NCI-H1436 treated with DMSO at 0.1 percent for 48 hours (cell line): ENCODE measurements around the gene TNNT2.

Source experiments
- DNase-seq: peaks from one replicate; lab custom pipeline; 2025; lab: John Stamatoyannopoulos, UW

TNNT2 gene

DNA sequence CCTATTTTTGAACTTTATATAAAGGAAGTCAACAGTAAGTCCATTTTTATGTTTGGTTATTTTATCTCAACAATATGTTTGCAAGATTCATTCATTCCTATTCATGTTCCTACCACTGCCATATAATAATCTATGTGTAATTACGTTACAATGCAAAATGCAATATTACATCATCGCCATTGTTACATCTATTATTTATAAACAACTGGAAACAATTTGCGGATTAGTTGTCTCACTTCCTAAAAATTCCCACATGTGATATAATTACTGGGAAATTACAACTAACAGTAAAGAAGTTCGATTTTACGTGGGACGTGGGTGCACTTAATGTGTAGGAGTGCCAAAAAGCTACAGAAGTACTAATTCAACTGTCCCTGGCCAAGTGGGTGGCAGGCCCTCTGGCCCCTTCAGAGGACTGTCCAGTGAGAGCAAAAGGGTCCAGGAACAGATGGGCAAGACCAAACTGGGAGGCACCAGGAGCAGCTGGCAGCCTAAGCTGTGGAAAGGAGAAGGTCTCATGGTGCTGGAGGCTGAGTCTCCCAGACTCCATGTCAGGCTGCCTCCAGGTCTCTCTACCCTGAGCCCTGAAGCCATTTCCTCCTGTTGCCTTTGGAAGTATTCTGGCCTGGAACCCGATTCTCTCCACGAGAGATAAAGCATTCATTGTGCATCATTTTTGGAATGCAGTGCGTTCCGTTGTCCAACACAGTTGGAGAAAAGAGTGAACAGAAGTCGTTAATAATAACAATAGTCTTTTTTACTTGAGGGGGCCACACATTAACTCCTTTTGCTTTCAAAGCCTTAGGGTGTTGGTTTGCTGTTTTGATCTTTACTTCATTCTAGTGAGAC lies 42.9 kb downstream of the TNNT2 start:
- no peak for DNase-seq

GRCh38 chr1:201332616-201333335 lies 44.7 kb downstream of the TNNT2 start:
- DNase-seq: no peak

DNA sequence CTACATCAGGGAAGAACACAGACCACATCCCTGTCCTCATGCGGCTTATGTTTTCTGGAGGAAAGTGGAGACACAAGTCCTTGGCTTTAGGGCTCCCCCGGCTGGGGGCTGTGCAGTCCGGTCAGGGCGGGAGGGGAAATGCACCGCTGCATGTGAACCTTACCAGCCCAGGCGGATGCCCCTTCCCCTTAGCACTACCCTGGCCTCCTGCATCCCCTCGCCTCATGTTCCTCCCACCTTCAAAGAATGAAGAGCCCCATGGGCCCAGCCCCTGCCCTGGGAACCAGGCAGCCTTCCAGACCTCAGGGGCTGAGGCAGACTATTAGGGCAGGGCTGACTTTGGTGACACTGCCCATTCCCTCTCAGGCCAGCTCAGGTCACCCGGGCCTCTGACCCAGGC lies 45.5 kb downstream of the TNNT2 start:
- DNase-seq: no peak

DNA sequence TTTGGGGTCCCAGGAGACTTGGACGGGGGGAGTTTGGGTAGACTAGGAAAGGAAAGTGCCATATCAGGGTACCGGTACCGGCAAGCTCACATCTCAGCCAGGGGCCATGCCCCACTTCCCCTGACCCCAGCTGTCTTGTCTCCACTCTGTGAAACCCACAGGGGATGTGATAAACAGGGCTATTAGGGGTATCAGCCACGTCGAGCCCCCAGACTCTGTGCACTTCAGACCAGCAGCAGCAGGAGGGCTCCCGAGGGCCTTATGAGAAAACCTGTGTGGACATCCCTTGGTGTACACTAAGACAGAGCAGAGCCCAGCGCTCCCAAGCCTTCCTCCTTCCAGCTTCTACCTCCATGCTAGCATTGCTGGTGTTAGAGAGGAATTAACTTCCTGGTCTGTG lies 46.3 kb downstream of the TNNT2 start:
- DNase-seq: no peak

- DNase-seq: no peak
These were observed 46.9 kb downstream of the TNNT2 start for GRCh38 chr1:201330541-201330940.

DNA sequence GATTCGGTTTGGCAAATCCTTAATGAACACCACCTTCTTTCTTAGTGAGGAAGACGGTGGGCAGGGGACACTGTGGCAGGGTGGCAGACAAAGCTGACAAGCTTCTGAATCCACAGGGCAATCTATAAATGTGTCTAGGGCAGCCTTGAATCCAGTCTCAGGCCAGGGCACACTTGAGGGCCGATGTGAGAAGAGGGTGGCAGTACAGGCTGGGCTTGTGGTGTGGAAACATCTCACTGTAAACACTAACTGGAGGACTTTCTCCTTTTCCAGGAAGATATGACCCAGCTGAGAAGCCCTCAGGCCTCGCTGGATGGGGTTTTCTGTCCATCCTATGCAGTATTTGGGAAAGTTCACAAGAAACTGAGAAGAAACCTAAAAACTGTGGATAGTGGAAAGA lies 47.7 kb downstream of the TNNT2 start:
- DNase-seq: no peak

- DNase-seq: no peak
These were observed 48.2 kb downstream of the TNNT2 start for GRCh38 chr1:201329286-201329685.

DNA sequence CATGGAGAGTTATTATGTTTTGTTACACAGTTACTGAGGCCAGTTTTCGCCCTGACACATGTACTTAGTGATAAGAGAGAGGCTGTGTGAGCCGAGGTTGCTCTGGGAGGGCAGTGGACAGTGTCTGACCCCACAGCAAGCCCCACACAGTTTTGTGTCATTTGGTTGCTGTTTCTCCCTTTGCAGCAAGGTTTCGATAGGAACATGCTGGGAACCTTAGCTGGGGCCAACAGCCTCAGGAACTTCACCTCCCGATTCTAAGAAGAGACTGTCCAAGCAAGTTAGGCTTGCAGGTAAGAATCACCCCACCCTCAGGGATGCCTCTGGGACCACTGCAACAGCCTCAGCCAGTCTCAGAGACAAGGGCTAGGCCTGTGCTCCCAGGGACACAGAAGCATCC lies 48.9 kb downstream of the TNNT2 start:
- no peak for DNase-seq

- no peak for DNase-seq
These were observed 49.7 kb downstream of the TNNT2 start for GRCh38 chr1:201327687-201328240.

GRCh38 chr1:201326710-201327109 lies 50.8 kb downstream of the TNNT2 start:
- no peak for DNase-seq

DNA sequence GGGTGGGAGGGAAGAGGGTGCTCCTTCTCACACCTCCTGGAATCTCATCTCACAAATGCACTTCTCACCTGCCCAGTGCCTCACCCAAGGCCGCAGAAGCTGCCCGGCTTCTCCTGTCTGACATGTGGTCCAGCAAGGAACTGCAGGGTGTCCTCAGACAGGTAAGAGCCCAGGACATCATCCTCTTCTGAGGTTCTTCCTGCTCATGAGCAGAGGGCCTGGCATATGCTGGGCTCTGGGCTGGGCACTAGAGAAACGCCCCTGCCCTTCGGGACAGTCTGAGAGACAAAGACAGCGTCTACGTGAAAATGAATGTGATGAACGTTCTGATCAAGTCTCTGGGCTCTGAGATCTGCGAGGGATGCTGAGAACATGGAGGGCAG lies 51.8 kb downstream of the TNNT2 start:
- no peak for DNase-seq

GRCh38 chr1:201324821-201325677 lies 52.4 kb downstream of the TNNT2 start:
- no peak for DNase-seq

DNA sequence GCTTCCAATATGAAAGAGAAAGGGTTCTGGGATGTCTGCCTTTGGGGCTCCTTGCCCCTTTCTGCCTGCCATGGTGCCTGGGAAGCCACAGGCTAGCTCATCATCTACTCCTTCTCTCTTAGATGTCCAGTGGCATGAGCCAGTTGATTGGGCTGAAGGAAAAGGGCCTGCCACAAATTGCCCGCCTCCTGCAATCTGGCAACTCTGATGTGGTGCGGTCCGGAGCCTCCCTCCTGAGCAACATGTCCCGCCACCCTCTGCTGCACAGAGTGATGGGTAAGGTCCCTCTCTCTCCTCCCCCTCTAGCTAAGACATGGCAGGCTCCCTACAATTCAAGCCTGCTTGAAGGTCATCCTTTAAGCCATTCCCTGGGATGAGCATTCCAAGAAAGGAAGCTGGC lies 53.2 kb downstream of the TNNT2 start:
- no peak for DNase-seq

DNA sequence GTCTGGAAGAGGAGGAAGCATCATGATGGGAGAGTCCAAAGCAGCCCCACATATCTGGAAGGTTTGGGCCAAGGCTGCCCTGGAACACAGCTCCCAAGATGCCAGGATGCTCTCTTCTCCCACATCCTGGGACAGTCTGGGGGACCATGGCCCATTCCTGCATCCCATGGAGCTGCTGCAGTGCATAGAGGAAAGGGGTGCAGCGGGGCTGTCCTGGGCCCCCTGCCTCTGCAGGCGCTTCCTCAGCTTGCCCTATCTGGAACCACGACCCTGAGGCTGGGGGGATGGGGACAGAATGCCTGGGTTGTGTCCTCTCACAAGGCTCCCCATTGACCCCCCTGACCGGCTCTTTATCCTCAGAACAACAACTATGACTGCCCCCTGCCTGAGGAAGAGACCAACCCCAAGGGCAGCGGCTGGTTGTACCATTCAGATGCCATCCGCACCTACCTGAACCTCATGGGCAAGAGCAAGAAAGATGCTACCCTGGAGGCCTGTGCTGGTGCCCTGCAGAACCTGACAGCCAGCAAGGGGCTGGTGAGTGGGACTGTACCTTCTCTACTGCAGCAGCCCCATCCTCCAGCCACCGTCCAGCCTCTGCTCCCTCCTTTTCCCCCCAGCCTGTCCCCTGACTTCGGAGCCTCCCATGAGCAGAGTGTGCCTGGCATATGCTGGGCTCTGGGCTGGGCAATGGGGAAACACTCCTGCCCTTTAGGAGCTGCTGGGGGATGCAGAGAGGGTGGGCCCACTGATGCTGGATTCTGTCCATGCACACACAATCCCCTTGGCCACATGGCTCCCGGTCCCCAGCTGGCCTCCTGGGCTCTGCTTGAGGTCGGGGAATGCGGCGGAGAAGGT lies 54.6 kb downstream of the TNNT2 start:
- DNase-seq: no peak

DNA sequence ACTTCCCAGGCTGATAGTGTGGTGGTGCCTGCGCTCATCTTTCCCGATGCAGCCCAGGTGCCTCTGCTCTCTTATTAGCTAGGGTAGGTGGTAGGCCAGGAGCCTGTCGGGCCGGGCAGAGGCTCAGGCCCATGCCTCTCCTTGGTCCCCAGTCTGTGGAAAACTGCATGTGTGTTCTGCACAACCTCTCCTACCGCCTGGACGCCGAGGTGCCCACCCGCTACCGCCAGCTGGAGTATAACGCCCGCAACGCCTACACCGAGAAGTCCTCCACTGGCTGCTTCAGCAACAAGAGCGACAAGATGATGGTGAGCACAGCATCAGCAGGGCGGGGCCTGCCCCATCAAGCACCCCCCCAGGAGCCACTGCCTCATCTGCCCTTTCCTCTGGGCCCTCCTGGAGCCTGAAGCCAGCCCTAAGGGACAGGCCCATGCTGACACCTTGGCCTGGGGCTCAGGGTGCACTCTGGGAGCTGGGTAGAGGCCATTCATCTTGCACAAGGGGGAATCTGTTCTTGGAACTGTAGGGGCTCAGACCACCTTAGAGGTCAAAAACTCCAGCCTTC lies 55.6 kb downstream of the TNNT2 start:
- DNase-seq: no peak

DNA sequence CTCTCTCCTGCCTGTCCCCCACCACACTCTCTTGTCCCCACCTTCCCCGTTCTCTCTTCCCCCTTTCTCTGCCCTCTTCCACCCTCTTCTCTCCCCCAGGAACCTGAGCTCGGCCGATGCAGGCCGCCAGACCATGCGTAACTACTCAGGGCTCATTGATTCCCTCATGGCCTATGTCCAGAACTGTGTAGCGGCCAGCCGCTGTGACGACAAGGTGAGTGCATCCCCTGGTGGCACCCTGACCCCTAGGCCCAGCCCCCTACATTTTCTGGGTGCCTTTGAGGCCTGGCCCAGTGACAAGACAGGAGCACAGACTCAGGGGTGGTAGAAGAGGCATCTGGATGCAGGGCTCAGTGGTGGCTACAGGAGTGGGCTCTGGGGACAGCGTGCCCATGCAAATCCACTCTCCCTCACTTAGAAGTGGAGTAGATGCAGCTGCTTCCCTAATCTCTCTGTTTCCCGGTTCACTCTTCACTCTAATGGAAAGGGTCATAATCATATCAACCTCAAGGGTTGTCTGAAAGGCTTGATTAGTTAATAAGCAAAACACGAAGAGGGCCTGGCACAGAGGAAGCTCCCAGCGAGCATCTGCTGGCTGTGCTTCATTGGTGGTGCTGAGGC lies 57.2 kb downstream of the TNNT2 start:
- DNase-seq: peak; percentile 47

GRCh38 chr1:201319631-201320030 lies 57.8 kb downstream of the TNNT2 start:
- DNase-seq: no peak

- no peak for DNase-seq
These were observed 58.8 kb downstream of the TNNT2 start for GRCh38 chr1:201318504-201319340.

DNA sequence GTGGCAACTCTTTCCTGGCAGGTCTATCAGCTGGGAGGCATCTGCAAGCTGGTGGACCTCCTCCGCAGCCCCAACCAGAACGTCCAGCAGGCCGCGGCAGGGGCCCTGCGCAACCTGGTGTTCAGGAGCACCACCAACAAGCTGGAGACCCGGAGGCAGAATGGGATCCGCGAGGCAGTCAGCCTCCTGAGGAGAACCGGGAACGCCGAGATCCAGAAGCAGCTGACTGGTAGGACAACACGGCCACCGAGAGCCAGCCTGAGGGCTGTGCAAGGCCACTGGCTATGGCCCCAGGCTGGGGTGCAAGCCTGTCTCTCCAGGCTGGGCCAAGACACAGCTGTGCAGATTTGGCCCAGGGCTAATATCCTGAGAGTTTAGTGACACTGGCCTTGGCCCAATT lies 59.9 kb downstream of the TNNT2 start:
- no peak for DNase-seq

- DNase-seq: no peak
These were observed 60.9 kb downstream of the TNNT2 start for GRCh38 chr1:201316556-201316955.
